Measurements from ENCODE around the gene BCL6.

Gene BCL6

GRCh38 chr3:187726564-187726963, 18.7 kb downstream of the BCL6 start:
- TF ChIP-seq SIN3A (IDR thresholded peaks at IDR 0.05; ENCODE audit: borderline replicate concordance, insufficient read depth, low read length): no peak
- no peak for TF ChIP-seq FOXP2 (optimal IDR thresholded peaks at IDR 0.05; ENCODE audit: borderline replicate concordance, extremely low read depth, extremely low read length, insufficient read depth)
- TF ChIP-seq POLR2AphosphoS5 (IDR thresholded peaks at IDR 0.05; ENCODE audit: low read depth, low read length): no peak
- TF ChIP-seq TAF1 (IDR thresholded peaks at IDR 0.05; ENCODE audit: borderline replicate concordance, insufficient read depth, low read length): no peak
- TF ChIP-seq REST (IDR thresholded peaks at IDR 0.05; ENCODE audit: insufficient read depth in 1 of 2, low read depth in 2 of 2, low read length in 2 of 2): no peak

DNA sequence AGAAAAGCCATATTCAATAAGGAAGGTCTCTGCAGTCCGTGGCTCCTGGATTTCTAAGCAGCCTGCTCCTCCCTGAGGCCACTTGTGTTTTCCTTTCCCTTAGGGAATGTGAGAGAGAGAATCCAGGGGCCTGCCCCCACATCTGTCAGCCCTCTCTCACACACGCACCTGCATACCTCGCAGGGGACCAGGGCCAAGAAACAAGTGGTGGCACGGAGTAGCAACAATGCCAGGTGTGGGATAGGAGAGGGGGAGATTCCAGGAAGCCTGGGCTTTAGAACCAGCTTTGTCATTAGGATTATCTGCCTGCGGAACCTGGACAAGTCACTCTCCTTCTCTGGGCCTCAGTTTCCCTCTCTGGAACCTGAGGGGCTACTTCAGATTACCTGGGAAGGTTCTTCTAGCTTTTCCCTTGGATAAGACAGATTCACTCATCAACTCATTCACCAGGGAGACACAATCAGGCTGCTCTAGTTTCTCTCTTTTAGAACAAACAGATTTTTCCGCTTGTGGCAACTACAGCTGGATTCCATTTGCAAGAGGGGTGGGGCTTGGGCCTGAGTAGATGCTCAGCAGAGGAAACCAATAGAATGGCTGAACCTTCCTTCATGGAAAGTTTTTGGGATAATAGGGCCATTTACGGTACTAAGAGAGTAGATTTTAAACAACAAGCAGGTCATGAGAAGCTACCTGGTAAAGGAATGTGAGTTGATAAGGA, 19.5 kb downstream of the BCL6 start:
- TF ChIP-seq SIN3A (IDR thresholded peaks at IDR 0.05; ENCODE audit: borderline replicate concordance, insufficient read depth, low read length): no peak

GRCh38 chr3:187725224-187725623, 20.0 kb downstream of the BCL6 start:
- TF ChIP-seq TAF1 (IDR thresholded peaks at IDR 0.05; ENCODE audit: borderline replicate concordance, insufficient read depth, low read length) (no peak), REST (IDR thresholded peaks at IDR 0.05; ENCODE audit: insufficient read depth in 1 of 2, low read depth in 2 of 2, low read length in 2 of 2) (no peak), POLR2AphosphoS5 (IDR thresholded peaks at IDR 0.05; ENCODE audit: low read depth, low read length) (no peak), SIN3A (IDR thresholded peaks at IDR 0.05; ENCODE audit: borderline replicate concordance, insufficient read depth, low read length) (no peak), FOXP2 (optimal IDR thresholded peaks at IDR 0.05; ENCODE audit: borderline replicate concordance, extremely low read depth, extremely low read length, insufficient read depth) (no peak)

- TF ChIP-seq POLR2AphosphoS5 (IDR thresholded peaks at IDR 0.05; ENCODE audit: low read depth, low read length): no peak
- no peak for TF ChIP-seq FOXP2 (optimal IDR thresholded peaks at IDR 0.05; ENCODE audit: borderline replicate concordance, extremely low read depth, extremely low read length, insufficient read depth)
- TF ChIP-seq TAF1 (IDR thresholded peaks at IDR 0.05; ENCODE audit: borderline replicate concordance, insufficient read depth, low read length): no peak
- TF ChIP-seq SIN3A (IDR thresholded peaks at IDR 0.05; ENCODE audit: borderline replicate concordance, insufficient read depth, low read length): no peak
Observed at GRCh38 chr3:187722206-187722612, 23.1 kb downstream of the BCL6 start.

- no peak for TF ChIP-seq TAF1 (IDR thresholded peaks at IDR 0.05; ENCODE audit: borderline replicate concordance, insufficient read depth, low read length)
- TF ChIP-seq FOXP2 (optimal IDR thresholded peaks at IDR 0.05; ENCODE audit: borderline replicate concordance, extremely low read depth, extremely low read length, insufficient read depth): no peak
- no peak for TF ChIP-seq REST (IDR thresholded peaks at IDR 0.05; ENCODE audit: insufficient read depth in 1 of 2, low read depth in 2 of 2, low read length in 2 of 2)
- no peak for TF ChIP-seq POLR2AphosphoS5 (IDR thresholded peaks at IDR 0.05; ENCODE audit: low read depth, low read length)
- TF ChIP-seq SIN3A (IDR thresholded peaks at IDR 0.05; ENCODE audit: borderline replicate concordance, insufficient read depth, low read length): no peak
Observed at GRCh38 chr3:187721055-187721454, 24.2 kb downstream of the BCL6 start.

DNA sequence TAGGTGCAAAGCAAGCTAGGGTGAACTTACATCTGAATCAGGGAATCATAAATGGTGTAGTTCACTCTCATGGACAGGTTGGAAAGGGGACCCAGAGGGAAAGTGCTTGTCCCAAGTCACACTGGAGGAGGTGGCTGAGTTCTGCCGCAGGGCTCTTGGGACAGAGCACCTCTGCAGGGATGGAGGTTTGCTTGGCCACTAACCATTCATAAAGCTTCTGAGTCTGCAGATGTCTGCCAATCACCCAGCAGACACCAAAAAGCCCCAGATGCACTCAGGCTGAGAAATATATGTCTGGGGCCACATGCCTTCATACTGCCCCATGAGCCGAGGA, 25.0 kb downstream of the BCL6 start:
- TF ChIP-seq FOXP2 (optimal IDR thresholded peaks at IDR 0.05; ENCODE audit: borderline replicate concordance, extremely low read depth, extremely low read length, insufficient read depth) (no peak), REST (IDR thresholded peaks at IDR 0.05; ENCODE audit: insufficient read depth in 1 of 2, low read depth in 2 of 2, low read length in 2 of 2) (no peak), SIN3A (IDR thresholded peaks at IDR 0.05; ENCODE audit: borderline replicate concordance, insufficient read depth, low read length) (no peak), TAF1 (IDR thresholded peaks at IDR 0.05; ENCODE audit: borderline replicate concordance, insufficient read depth, low read length) (no peak), POLR2AphosphoS5 (IDR thresholded peaks at IDR 0.05; ENCODE audit: low read depth, low read length) (no peak)

Measured in PFSK-1 (cell line).